Measurements from ENCODE around the gene SOD2.

Gene SOD2

DNA sequence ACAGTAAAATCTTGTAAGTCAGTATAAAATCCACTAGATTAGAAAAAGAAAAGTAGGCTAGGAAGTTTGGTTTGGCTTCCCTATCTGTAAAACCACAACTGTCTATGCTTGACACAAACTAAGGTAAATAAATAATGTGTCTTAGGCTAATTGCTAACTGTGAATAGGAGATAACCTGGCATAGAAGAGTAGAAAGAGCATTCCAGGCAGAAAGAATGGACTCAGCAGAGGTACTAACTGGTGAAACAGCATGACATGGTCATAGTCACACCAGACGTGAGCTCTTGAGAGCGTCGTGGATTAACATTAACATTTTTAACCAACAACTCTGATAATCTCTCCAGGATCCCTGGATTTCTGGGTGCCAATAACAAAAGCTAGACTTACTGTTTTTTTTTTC, 25.6 kb upstream of the SOD2 start:
- Histone ChIP-seq H3K36me3 (replicated peaks) (no peaks in the 10 kb centered on the region), H3K27ac (no peak overlapping the region), H3K27me3 (replicated peaks) (no peaks in the 10 kb centered on the region), H3K4me3 (ENCODE audit: low read depth, low read length) (no peak overlapping the region)
- in situ Hi-C loops (cut with HindIII; ENCODE audit: low pct_ligation_motif_present, low sequenced_read_pairs), result no loop called here
- no peak for DNase-seq
- TF ChIP-seq, protein P1, sequence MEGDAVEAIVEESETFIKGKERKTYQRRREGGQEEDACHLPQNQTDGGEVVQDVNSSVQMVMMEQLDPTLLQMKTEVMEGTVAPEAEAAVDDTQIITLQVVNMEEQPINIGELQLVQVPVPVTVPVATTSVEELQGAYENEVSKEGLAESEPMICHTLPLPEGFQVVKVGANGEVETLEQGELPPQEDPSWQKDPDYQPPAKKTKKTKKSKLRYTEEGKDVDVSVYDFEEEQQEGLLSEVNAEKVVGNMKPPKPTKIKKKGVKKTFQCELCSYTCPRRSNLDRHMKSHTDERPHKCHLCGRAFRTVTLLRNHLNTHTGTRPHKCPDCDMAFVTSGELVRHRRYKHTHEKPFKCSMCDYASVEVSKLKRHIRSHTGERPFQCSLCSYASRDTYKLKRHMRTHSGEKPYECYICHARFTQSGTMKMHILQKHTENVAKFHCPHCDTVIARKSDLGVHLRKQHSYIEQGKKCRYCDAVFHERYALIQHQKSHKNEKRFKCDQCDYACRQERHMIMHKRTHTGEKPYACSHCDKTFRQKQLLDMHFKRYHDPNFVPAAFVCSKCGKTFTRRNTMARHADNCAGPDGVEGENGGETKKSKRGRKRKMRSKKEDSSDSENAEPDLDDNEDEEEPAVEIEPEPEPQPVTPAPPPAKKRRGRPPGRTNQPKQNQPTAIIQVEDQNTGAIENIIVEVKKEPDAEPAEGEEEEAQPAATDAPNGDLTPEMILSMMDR (IDR thresholded peaks at IDR 0.05; ENCODE audit: low read depth, low read length, missing control alignments), result no peak

DNA sequence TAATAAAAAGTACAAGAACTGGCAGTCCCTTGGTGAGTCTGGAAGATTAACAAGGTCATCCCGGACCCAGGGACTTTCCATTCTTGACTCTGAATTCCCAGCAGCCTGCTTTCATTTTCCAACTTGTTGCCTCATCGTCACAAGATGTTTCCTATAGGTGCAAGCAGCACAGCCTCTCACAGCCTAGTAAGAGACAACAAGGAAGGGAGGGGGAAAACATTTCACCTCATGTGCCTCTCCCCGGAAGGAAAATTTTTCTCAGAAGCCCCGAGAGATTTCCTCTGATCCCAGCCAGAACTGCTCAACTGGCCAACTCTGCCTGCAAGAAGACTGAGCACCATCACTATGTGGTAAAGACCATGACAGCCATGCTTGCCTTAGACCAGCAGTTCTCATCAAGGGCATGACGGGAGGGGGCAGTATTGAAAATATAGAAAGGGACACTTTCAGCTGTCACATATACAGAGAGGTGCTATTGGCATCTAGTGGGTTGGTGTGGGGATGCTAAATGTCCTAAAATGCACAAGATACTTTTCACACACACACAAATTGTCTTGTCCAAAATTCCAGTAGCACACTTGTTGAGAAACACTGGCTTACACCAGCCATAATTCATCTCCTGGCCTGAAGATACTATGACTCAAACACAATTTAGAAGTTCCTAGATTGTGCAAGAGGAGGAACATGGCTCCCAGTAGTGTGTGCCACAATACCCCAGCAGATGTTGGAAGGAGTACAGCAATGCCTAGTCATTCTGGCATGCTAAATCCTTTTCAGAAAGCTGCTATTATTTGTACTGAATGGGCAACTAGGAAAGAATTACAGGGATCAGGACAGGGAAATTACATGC, 23.4 kb upstream of the SOD2 start:
- TF ChIP-seq, protein P1 (IDR thresholded peaks at IDR 0.05; ENCODE audit: low read depth, low read length, missing control alignments), result no peak
- Histone ChIP-seq H3K36me3 (replicated peaks) (no peaks in the 10 kb centered on the region), H3K4me3 (ENCODE audit: low read depth, low read length) (no peak overlapping the region), H3K27ac (peak overlapping the region; percentile 72), H3K27me3 (replicated peaks) (no peaks in the 10 kb centered on the region)
- in situ Hi-C loops (cut with HindIII; ENCODE audit: low pct_ligation_motif_present, low sequenced_read_pairs), result no loop called here
- DNase-seq, result peak; percentile 65

- no peaks in the 10 kb centered on the region for H3K36me3 ChIP-seq (replicated peaks)
- H3K27ac ChIP-seq, result no peak overlapping the region
- no peaks in the 10 kb centered on the region for H3K27me3 ChIP-seq (replicated peaks)
- no peak overlapping the region for H3K4me3 ChIP-seq (ENCODE audit: low read depth, low read length)
- TF ChIP-seq, protein P1 (IDR thresholded peaks at IDR 0.05; ENCODE audit: low read depth, low read length, missing control alignments), result no peak
- in situ Hi-C loops (cut with HindIII; ENCODE audit: low pct_ligation_motif_present, low sequenced_read_pairs), result no loop called here
- DNase-seq, result no peak
These were observed 22.6 kb upstream of the SOD2 start for GRCh38 chr6:159715605-159716004.

- H3K4me3 ChIP-seq (ENCODE audit: low read depth, low read length), result no peak overlapping the region
- H3K27ac ChIP-seq, result no peak overlapping the region
- no peaks in the 10 kb centered on the region for H3K27me3 ChIP-seq (replicated peaks)
- in situ Hi-C loops (cut with HindIII; ENCODE audit: low pct_ligation_motif_present, low sequenced_read_pairs), result no loop called here
- TF ChIP-seq, protein P1 (IDR thresholded peaks at IDR 0.05; ENCODE audit: low read depth, low read length, missing control alignments), result no peak
- H3K36me3 ChIP-seq (replicated peaks), result no peaks in the 10 kb centered on the region
- DNase-seq, result no peak
These were observed 22.1 kb upstream of the SOD2 start for GRCh38 chr6:159715166-159715565.

DNA sequence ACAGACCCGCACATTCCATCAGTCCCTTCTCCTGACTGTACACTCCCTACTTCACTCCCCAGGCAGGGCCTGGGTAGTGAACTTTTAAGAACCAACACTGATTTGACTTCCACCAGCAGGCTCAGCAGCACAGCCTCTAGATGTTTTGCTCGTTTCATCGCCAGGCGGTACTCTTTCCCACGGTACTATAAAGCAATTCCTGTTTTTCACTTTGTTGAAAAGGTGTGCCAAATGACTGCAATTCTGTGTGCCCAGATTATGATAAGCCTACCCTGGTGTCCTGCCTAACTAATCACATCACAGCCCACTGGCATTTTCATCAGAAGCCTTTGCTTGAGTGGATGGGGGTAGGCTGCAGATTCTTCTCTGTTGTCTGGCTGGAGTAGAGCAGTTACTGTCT, 21.4 kb upstream of the SOD2 start:
- in situ Hi-C loops (cut with HindIII; ENCODE audit: low pct_ligation_motif_present, low sequenced_read_pairs), result no loop called here

More for the DNA sequence above, 21.4 kb upstream of the SOD2 start:
- no peak overlapping the region for H3K4me3 ChIP-seq (ENCODE audit: low read depth, low read length)
- TF ChIP-seq, protein P1 (IDR thresholded peaks at IDR 0.05; ENCODE audit: low read depth, low read length, missing control alignments), result no peak
- no peaks in the 10 kb centered on the region for H3K27me3 ChIP-seq (replicated peaks)
- no peaks in the 10 kb centered on the region for H3K36me3 ChIP-seq (replicated peaks)
- DNase-seq, result no peak
- H3K27ac ChIP-seq, result no peak overlapping the region

All from brain microvascular endothelial cell (primary cell).